Neuronal stem cell (in vitro differentiated cells): Measurements from ENCODE around the gene LRP1B.
"Not testable (repeated sequence)": the region's sequence is repeated elsewhere in the genome, so short reads cannot be mapped to it uniquely, and the experiment has no call there.

ENCODE experiments used
- DNase-seq: peaks from one replicate; pipeline ENCODE4 v3.0.0-alpha.2; 2013; ENCODE audit warnings: low spot score
- H2AFZ ChIP-seq: one replicate; pipeline ENCODE4 v1.6.1; 2013; ENCODE audit warnings: mild to moderate bottlenecking, low read length, inconsistent platforms
- H2AK5ac ChIP-seq: 2 replicates; pipeline ENCODE4 v1.6.1; 2013; ENCODE audit warnings: low read depth, mild to moderate bottlenecking, inconsistent platforms, low read length, moderate library complexity, mixed read lengths
- H2BK120ac ChIP-seq: 2 replicates; pipeline ENCODE4 v1.6.1; 2013; ENCODE audit warnings: low read depth, mild to moderate bottlenecking, inconsistent platforms, low read length, moderate library complexity, mixed read lengths
- H2BK12ac ChIP-seq: one replicate; pipeline ENCODE4 v1.6.1; 2013; ENCODE audit warnings: low read length, inconsistent platforms
- H2BK15ac ChIP-seq: 2 replicates; pipeline ENCODE4 v1.6.1; 2013; ENCODE audit warnings: mild to moderate bottlenecking, low read length, inconsistent platforms, mixed read lengths
- H2BK5ac ChIP-seq: one replicate; pipeline ENCODE4 v1.6.1; 2013; ENCODE audit warnings: inconsistent platforms, mild to moderate bottlenecking, low read length, moderate library complexity
- H3K14ac ChIP-seq: one replicate; pipeline ENCODE4 v1.6.1; 2013; ENCODE audit warnings: low read length, inconsistent platforms
- H3K18ac ChIP-seq: 2 replicates; pipeline ENCODE4 v1.6.1; 2013; ENCODE audit warnings: low read length, inconsistent platforms
- H3K23ac ChIP-seq: 2 replicates; pipeline ENCODE4 v1.6.1; 2013; ENCODE audit warnings: low read depth, mild to moderate bottlenecking, mixed read lengths, low read length, inconsistent platforms; ENCODE audit not compliant: poor library complexity
- H3K27ac ChIP-seq: replicated peaks from 3 replicates; pipeline ENCODE4 v1.5.1; 2013; ENCODE audit warnings: low read length, inconsistent platforms
- H3K27me3 ChIP-seq, 3 experiments: 2 replicates each; pipeline ENCODE4 v1.6.1; 2013; ENCODE audit warnings: low read length in 3 of 3, mild to moderate bottlenecking in 2 of 3, inconsistent platforms in 1 of 3, low read depth in 1 of 3, mixed read lengths in 1 of 3, moderate library complexity in 1 of 3; ENCODE audit not compliant: control insufficient read depth in 3 of 3, insufficient read depth in 3 of 3
- H3K36me3 ChIP-seq, 2 donors: replicated peaks in 1 of 2; 2 replicates each; pipeline ENCODE4 v1.6.1; 2013; ENCODE audit warnings: low read length in 2 of 2; ENCODE audit not compliant: control insufficient read depth in 2 of 2, insufficient read depth in 2 of 2
- H3K4ac ChIP-seq: 2 replicates; pipeline ENCODE4 v1.6.1; 2013; ENCODE audit warnings: inconsistent platforms, mild to moderate bottlenecking, low read length, moderate library complexity
- H3K4me1 ChIP-seq, 2 donors: 1 replicate in 1 of 2; 2 replicates in 1 of 2; pipeline ENCODE4 v1.6.1; 2013; ENCODE audit warnings: low read length in 2 of 2, low read depth in 1 of 2; ENCODE audit not compliant: control insufficient read depth in 2 of 2, insufficient read depth in 1 of 2
- H3K4me2 ChIP-seq: one replicate; pipeline ENCODE4 v1.6.1; 2013; ENCODE audit warnings: mild to moderate bottlenecking, low read length, inconsistent platforms; ENCODE audit not compliant: insufficient read depth, poor library complexity, severe bottlenecking
- H3K4me3 ChIP-seq, 2 donors: 2 replicates each; pipeline ENCODE4 v1.5.1; 2013; ENCODE audit warnings: low read length in 2 of 2, mild to moderate bottlenecking in 2 of 2, inconsistent platforms in 1 of 2, moderate library complexity in 1 of 2
- H3K79me1 ChIP-seq: one replicate; pipeline ENCODE4 v1.6.1; 2013; ENCODE audit warnings: low read depth, mild to moderate bottlenecking, inconsistent platforms, low read length, moderate library complexity
- H3K9ac ChIP-seq: one replicate; pipeline ENCODE4 v1.6.1; 2013; ENCODE audit warnings: mild to moderate bottlenecking, low read depth, low read length, inconsistent platforms; ENCODE audit not compliant: poor library complexity
- H3K9me3 ChIP-seq, 2 donors: replicated peaks in 1 of 2; 2 replicates each; pipeline versions ENCODE3 to v1.6.1; 2013; ENCODE audit warnings: low read length in 2 of 2, mild to moderate bottlenecking in 2 of 2, inconsistent platforms in 1 of 2, low read depth in 1 of 2, mixed read lengths in 1 of 2, moderate library complexity in 1 of 2; ENCODE audit not compliant: control insufficient read depth in 2 of 2, insufficient read depth in 1 of 2
- H4K8ac ChIP-seq: one replicate; pipeline ENCODE4 v1.6.1; 2013; ENCODE audit warnings: low read depth, mild to moderate bottlenecking, inconsistent platforms, low read length, moderate library complexity
- H4K91ac ChIP-seq: one replicate; pipeline ENCODE4 v1.6.1; 2013; ENCODE audit warnings: low read length, low read depth, mild to moderate bottlenecking, inconsistent platforms; ENCODE audit not compliant: poor library complexity
- WGBS, 2 donors: extraction: QIAGEN DNeasy Blood & Tissue Kit; methylation state at CpG; one replicate each; pipeline ENCODE4 v1.1.7; 2013; ENCODE audit warnings: missing lambda C conversion rate in 2 of 2, mixed read lengths in 1 of 2; ENCODE audit not compliant: insufficient read length in 2 of 2, insufficient replicate concordance in 1 of 2; ENCODE audit errors: extremely low coverage in 2 of 2; 5-methylcytosine and 5-hydroxymethylcytosine counted together

The LRP1B gene

GRCh38 chr2:140964324-140964723 lies 1166.5 kb downstream of the LRP1B start:
- H4K91ac ChIP-seq, DNase-seq, H3K27ac ChIP-seq, H2AK5ac ChIP-seq, H3K4ac ChIP-seq, H3K36me3 ChIP-seq, H3K79me1 ChIP-seq, H4K8ac ChIP-seq, H3K9ac ChIP-seq, H3K18ac ChIP-seq, H3K4me3 ChIP-seq, H3K23ac ChIP-seq, H3K4me2 ChIP-seq, H3K4me1 ChIP-seq, H2AFZ ChIP-seq, H2BK120ac ChIP-seq, H3K9me3 ChIP-seq, H2BK5ac ChIP-seq, H3K27me3 ChIP-seq, H3K14ac ChIP-seq, H2BK15ac ChIP-seq, H2BK12ac ChIP-seq: not testable (repeated sequence)
- no CpG with 5 or more reads among the region's 11 CpGs for WGBS, 2 donors

GRCh38 chr2:140949932-140950331 lies 1180.9 kb downstream of the LRP1B start:
- Histone ChIP-seq H2BK5ac (no peak overlapping the region), H2BK12ac (no peak overlapping the region), H3K27ac (no peak overlapping the region), H3K4me2 (no peak overlapping the region), H2BK120ac (no peak overlapping the region), H3K9me3 (no peaks in the 10 kb centered on the region), H3K36me3 (no peaks in the 10 kb centered on the region), H3K18ac (no peak overlapping the region), H3K4me1 (no peaks in the 10 kb centered on the region), H3K27me3 (no peaks in the 10 kb centered on the region), H3K4me3 (no peak overlapping the region), H3K14ac (no peak overlapping the region), H2AFZ (no peak overlapping the region), H3K4ac (no peak overlapping the region), H4K8ac (no peak overlapping the region), H3K9ac (no peak overlapping the region), H3K79me1 (no peaks in the 10 kb centered on the region), H3K23ac (no peak overlapping the region), H2BK15ac (no peak overlapping the region), H2AK5ac (no peak overlapping the region), H4K91ac (no peak overlapping the region)
- no peak for DNase-seq
- WGBS, 2 donors = no CpG with 5 or more reads among the region's 1 CpG

- H2BK12ac ChIP-seq = no peak overlapping the region
- H3K4me3 ChIP-seq = no peak overlapping the region
- no peak overlapping the region for H2BK5ac ChIP-seq
- no peaks in the 10 kb centered on the region for H3K4me1 ChIP-seq
- no peak overlapping the region for H2AK5ac ChIP-seq
- H2BK15ac ChIP-seq = no peak overlapping the region
- H3K36me3 ChIP-seq = no peaks in the 10 kb centered on the region
- no peak overlapping the region for H3K18ac ChIP-seq
- no peaks in the 10 kb centered on the region for H3K27me3 ChIP-seq
- H2AFZ ChIP-seq = no peak overlapping the region
- no peak overlapping the region for H3K9ac ChIP-seq
- H3K4ac ChIP-seq = no peak overlapping the region
- no CpG with 5 or more reads among the region's 4 CpGs for WGBS, 2 donors
- no peak for DNase-seq
- H2BK120ac ChIP-seq = no peak overlapping the region
- H3K14ac ChIP-seq = no peak overlapping the region
- no peaks in the 10 kb centered on the region for H3K79me1 ChIP-seq
- no peaks in the 10 kb centered on the region for H3K9me3 ChIP-seq
- no peak overlapping the region for H3K4me2 ChIP-seq
- H4K8ac ChIP-seq = no peak overlapping the region
- H4K91ac ChIP-seq = no peak overlapping the region
- H3K23ac ChIP-seq = no peak overlapping the region
- H3K27ac ChIP-seq = no peak overlapping the region
These were observed 1183.6 kb downstream of the LRP1B start for GRCh38 chr2:140947236-140947635.

- no peaks in the 10 kb centered on the region for H3K9me3 ChIP-seq
- no peak overlapping the region for H4K8ac ChIP-seq
- H3K14ac ChIP-seq = no peak overlapping the region
- H3K27ac ChIP-seq = no peak overlapping the region
- no peak overlapping the region for H3K9ac ChIP-seq
- H3K4me1 ChIP-seq = no peaks in the 10 kb centered on the region
- no peak overlapping the region for H2AFZ ChIP-seq
- no peak overlapping the region for H3K4me3 ChIP-seq
- no peaks in the 10 kb centered on the region for H3K36me3 ChIP-seq
- H3K23ac ChIP-seq = no peak overlapping the region
- no peak overlapping the region for H2BK12ac ChIP-seq
- H2BK15ac ChIP-seq = no peak overlapping the region
- no peak overlapping the region for H3K4me2 ChIP-seq
- no peak overlapping the region for H2BK120ac ChIP-seq
- no peaks in the 10 kb centered on the region for H3K27me3 ChIP-seq
- H2AK5ac ChIP-seq = no peak overlapping the region
- H3K4ac ChIP-seq = no peak overlapping the region
- no peak overlapping the region for H3K18ac ChIP-seq
- no peak overlapping the region for H4K91ac ChIP-seq
- H3K79me1 ChIP-seq = no peaks in the 10 kb centered on the region
- DNase-seq = no peak
- no peak overlapping the region for H2BK5ac ChIP-seq
These were observed 1186.9 kb downstream of the LRP1B start for GRCh38 chr2:140943867-140944266.
